CD4-positive, alpha-beta T cell treated with Interferon gamma for 1 hour (primary cell): Measurements from ENCODE around the gene RSBN1L.
"Not testable (repeated sequence)": the region's sequence is repeated elsewhere in the genome, so short reads cannot be mapped to it uniquely, and the experiment has no call there.

Experiments used
- DNase-seq: peaks from one replicate; pipeline ENCODE4 v3.0.0-alpha.2; 2020

Gene RSBN1L

DNA sequence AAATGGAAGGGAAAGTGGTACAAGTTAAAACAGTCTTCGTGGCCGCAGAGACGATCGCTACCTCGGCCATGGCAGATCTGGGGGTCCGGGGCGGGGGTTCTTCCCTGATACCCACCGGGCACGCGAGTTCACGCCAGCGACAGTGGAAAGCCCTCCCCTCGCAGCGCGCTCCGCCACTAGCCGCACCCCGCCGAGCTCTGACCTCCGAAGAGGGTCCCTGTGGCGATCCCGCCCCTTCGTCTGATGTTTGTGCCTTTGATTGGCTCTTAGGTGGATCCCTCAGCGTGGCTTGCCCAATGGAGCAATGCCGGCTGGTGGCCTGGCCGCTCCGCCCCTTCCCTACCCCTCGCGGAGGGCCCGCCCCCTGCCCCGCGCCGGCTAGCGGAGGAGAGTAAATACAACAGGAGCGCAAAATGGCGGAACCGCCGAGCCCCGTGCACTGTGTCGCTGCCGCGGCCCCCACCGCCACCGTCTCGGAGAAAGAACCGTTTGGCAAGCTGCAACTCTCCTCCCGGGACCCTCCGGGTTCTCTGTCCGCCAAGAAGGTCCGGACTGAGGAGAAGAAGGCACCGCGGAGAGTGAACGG, at the start of gene RSBN1L:
RSBN1L (plus strand) TSS at position 403 of the 586 bp plus-strand sequence; CDS start at position 414, 11 bp downstream.
- peak; percentile 97 for DNase-seq

DNA sequence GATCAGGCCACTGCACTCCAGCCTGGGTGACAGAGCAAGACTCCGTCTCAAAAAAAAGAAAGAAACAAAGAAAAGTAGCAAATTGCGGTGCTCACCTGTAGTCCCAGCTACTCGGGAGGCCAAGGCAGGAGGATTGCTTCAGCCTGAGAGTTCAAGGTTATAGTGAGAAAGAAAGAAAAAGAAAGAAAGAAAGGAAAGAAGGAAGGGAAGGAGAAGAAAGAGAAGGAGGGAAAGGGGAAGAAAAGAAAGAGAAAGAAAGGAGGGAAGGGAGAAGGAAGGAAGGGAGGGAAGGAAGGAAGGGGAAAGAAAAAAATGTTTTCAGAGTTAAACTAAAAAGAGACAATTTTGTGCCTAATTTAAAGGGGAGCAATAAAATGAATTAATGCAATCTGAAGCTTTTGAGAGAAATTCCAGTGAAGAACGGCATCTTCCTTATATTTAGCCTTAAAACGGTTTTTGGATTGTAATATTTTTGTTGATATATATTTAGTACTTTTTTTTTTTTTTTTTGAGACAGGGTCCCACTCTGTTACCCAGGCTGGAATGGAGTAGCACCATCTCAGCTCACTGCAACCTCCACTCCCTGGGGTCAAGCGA, 47.4 kb upstream of the RSBN1L start:
- DNase-seq: no peak

DNA sequence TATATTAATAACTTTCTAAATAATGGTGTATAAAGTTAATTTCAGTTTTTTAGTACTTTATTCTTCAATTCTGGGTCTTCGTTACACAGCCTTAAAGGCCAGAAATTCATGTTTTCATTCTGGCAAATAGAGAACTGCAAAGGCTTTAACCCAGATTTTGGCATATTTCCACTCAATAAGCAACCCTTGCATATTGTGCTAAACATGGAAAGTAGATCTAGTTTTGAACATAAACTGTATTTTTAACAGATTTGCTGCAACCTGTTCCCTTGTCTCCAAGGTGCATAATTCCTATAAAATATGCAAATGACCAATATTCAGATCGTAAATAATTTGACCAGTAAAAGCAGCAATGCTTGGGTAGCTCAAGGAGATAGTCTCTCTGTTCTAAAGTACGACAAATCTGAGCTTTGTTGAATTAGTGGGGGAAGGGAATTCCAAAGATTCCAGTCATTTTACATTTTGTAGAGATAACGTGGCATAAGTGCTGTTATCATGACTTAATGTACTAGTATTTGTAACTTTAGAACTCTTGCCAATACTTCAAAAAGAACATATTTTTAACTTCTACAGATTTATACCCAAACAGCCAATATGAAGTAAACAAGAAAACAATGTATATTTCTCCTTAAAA, 46.4 kb upstream of the RSBN1L start:
- DNase-seq: no peak

DNA sequence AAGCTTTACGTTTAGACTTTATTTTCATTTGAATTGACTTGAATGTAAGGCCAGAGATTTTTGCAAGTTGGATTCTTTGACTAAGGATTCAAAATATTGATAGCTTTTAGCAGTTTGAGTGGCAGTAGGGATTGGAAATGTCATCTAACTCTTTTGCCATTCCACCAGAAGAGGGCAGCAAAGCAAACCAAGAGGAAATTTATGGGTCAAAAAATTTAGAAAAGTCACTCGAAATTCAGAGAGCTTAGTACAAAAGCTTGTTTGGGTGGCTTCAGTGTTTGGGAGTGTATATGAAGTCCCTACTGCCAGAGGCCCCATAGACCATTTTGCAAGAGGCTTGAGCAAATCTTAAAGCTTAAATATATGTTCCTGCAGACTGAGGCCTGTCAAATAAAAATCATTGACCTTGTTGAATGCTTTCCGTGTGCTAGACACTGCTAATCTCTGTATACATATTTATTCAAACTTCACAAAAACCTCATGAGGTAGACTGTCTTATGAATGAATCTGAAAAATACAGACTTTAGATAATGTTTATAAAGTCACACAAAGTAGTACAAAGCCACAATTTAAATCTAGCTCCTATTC, 44.6 kb upstream of the RSBN1L start:
- DNase-seq: no peak

DNA sequence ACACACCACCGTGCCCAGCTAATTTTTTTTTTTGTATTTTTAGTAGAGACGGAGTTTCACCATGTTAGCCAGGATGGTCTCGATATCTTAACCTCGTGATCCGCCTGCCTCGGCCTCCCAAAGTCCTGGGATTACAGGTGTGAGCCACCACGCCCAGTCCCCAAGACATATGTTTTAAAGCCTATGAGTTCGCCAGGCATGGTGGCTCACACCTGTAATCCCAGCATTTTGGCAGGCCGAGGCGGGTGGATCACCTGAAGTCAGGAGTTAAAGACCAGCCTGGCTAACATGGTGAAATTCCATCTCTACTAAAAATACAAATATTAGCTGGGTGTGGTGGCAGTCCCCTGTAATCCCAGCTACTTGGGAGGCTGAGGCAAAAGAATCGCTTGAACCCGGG, 43.4 kb upstream of the RSBN1L start:
- not testable (repeated sequence) for DNase-seq

DNA sequence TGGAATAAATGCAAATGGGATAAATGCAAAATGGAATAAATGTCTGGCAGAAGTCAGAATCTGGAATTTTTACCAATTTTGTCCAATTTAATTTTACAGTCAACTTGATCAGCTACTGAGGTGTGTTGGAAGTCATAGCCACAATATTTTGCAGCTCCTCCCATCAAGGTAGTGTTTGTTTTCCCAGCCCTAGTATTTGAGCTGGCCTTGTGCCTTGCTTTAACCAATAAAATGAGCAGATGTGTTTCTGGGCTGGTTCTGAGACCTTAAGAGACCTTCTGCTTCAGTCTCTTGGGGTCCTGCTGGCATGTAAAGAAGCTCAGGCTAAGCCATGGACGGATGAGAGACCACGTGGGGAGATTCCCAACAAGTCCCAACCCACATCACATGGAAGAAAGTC, 42.7 kb upstream of the RSBN1L start:
- no peak for DNase-seq

DNA sequence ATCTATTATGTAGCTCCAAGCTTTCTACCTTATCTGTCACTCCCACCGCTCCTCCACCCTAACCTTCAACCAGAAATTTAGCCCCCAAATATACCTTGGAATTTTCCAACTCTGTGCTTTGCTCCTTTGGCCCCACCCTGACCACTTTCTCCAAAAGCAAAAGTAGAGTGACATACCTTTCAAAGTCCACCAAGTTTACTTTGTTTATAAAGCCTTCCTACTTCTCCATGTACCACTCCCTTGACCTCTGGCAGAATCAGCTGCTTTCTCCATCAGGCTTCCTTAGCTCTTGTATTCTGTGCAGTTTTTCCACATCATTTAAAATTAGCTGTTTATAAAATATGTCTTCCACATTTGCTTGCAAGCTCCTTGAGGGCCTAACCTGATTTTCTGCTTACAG, 40.9 kb upstream of the RSBN1L start:
- DNase-seq: no peak

DNA sequence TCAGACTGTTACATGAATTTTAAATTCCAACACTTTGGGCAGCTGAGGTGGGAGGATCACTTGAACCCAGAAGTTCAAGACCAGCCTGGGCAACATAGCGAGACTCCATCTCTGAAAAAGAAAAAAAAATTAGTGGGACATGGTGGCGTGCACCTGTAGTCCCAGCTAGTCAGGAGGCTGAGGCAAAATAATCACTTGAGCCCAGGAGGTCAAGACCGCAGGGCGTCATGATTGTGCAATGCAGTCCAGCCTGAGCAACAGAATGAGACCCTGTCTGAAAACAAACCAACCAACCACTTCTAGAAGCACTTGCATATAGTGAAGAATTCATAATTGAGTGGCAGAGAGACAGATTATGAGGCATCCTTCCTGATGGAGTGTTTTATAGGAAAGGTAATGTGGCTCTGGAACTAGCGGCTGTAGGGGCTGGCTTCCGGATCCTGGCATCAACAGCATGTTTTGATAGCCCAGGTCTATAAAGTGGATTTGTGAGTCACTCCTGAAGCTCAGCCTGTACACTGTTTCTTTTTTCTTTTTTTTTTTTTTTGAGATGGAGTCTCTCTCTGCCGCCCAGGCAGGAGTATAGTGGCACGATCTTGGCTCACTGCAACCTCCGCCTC, 40.3 kb upstream of the RSBN1L start:
- no peak for DNase-seq

DNA sequence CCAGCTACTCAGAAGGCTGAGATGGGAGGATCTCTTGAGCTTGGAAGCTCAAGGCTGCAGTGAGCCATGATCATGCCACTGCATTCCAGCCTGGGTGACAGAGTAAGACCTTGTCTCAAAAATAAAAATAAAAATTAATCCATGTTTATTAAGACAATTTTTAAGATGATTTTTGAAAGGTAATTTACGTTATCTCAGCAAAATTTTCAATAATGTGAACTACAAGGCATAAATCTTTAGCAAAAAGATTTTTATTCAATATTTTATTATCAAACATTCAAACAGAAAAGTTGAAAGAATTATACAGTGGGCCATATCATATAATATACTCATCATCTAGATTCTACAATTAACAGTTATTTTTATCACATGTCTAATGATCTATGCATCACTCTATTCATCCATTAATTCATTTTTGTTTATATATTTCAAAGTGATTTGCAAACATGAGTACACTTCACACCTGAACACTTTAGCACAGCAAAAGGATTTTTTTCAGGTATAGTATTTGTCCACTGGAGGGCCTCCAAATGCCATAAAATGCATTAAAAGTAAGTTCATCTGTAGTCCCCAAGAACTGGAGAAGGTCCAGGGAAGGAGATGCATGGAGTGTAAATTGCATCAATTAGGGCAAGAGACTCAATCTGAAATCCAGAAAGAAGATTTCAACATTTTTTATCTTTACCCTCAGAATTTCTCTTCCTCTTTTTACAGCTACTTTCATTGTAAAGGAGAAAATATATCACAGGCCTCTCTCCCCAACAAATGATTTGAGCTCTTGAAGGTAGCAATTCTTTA, 38.6 kb upstream of the RSBN1L start:
- no peak for DNase-seq

DNA sequence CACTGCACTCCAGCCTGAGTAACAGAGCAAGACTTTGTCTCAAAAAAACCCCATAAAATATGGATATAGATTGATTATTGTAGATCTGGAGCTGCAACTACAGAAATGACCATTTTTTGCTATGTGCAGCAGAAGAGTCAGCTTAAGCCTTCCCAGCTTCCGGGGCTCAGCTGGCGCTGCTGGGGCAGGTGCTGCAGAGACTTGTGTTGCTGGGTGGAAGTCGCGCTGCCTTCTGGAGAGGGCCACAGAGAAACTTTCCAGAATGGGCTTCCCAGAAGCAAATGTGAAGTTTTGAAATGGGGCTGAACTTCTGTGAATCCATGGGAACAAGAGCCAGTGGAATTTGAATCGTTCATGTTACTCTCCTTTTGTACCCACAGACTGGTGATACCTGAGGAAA, 37.3 kb upstream of the RSBN1L start:
- no peak for DNase-seq

DNA sequence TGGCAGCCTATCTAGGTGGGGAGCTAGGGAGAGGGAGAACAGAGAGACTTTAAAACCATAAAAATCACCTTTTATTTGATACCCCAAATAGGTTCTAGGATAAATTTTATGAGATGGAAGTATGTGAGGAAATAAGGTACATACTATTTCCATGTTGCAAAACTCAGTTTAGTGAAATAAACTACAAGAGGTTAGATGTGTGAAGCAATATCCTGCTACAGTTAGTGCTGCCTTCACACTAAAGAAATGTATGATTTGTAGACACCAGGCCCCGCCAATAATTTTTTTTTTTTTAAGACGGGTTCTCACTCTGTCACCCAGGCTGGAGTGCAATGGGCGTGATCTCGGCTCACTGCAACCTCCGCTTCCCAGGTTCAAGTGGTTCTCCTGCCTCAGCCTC, 34.4 kb upstream of the RSBN1L start:
- DNase-seq: no peak

DNA sequence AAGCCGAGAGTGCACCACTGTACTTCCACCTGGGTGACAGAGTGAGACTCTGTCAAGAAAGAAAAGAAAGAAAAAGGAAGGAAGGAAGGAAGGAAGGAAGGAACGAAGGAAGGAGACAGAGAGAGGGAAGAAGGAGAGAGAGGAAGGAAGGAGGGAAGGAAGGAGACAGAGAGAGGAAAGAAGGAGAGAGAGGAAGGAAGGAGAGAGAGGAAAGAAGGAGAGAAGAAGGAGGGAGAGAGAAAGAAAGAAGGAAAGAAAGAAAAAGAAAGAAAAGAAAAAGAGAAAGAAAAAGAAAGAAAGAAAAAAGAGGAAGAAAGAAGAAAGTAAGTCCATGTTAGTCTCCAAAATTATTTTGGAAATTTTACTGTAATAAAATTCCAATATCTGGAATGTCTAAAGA, 33.4 kb upstream of the RSBN1L start:
- DNase-seq: no peak

DNA sequence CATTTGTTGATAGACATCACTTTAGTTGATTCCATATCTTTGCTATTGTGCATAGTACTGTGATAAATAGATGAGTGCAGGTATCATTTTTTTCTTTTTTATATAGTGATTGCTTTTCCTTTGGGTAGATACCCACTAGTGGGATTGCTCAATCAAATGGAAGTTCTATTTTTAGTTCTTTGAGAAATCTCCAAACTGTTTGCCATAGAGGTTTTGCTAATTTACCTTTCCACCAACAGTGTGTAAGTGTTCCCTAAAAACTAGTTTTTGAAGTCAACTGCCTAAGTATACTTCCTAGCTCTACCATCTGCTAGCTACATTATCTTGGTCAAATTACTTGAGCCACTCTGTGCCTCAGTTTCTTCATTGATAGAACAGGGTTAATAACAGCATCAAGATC, 31.5 kb upstream of the RSBN1L start:
- DNase-seq: no peak

DNA sequence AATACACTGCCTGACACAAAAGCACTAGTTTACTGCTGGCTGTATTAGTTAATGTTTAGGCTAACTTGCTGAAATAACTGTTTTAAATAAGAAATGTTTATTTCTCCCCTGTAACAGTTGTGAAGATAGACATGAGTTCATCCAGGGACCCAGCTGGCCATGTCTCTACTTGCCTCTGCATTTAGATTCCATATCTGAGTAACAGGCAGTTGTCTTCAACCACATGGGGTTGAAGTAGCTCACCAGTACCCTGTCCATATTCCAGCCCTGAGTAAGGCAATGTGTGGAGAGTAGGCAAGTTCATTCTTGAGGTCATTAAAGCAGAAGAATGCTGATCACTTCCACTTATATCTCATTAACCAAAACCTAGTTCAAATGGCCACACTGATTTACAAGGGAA, 31.1 kb upstream of the RSBN1L start:
- DNase-seq: no peak

DNA sequence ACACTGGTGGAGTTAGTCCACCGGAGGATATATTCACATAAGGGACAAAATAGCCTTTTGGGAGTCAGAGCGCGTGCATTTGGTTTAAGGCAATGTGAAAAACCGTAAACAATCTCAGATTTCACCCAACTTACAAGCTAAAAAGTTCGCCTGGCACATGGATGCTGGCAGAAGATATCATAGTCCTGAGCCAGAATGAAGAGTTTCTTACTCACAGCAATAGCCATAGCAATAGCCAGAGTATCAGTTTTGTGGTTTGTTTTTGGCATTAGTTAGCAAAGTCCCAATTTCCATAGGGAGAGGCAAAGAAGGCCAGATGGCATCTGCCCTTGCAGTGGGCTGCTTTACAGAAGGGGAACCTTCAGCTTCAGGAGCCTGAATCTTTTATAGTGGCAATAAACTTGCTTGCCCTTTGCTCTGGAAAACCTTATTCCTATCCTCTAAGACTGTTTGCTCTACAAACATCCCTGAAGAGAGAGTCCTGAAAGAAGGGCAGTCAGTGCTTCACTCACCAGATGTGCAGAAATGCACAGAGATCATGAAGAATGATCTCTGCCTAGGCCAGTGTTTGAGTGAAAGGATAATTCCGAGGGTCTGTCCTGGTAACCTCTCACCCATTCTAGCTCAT, 28.7 kb upstream of the RSBN1L start:
- no peak for DNase-seq

DNA sequence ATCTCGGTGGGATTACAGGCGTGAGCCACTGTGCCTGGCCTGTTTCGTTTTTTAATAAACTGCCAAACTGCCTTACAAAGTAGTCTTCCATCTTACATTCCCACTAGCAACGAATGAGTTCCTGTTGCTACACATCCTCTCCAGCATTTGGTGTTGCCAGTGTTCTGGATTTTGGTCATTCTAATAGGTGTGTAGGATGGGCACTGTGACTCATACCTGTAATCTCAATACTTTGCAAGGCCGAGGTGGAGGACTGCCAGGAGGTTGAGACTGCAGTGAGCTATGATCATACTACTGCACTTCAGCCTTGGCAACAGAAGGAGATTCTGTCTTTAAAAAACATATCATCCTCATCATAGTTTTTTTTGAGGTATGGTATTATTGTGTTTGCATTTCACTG, 21.4 kb upstream of the RSBN1L start:
- DNase-seq: no peak

DNA sequence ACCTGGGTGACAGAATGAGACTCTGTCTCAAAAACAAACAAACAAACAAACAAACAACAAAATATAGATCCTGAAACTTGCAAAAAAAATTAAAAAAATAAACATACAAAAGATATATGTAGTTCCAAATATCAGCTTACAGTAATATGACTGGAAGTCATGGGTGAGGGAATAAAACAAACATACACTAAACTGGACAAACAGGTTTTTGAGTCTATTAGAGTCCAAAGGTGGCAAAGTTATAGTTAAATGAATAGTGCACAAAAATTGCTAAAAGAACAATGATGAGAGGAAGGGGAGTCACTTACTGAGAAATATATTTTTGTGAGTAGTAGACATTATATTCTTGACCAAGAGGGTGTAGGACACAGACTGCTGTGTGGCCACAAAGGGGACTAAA, 16.7 kb upstream of the RSBN1L start:
- DNase-seq: no peak

DNA sequence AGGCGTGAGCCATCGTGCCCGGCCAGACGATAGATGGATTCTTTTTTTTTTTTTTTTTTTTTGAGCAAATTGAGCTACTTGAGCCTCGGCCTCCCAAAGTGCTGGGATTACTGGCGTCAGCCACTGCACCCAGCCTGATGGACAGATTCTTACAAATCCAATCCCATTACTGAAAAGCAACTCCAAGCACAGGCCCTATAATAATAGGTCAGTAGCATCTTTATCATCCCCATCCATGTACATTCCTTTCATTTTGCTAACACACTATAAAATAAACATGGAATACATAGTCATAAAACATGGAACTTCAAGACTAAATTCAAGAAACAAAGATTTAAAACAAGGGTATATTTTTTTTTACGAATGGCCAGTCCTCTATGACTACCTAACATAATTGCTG, 16.0 kb upstream of the RSBN1L start:
- no peak for DNase-seq

DNA sequence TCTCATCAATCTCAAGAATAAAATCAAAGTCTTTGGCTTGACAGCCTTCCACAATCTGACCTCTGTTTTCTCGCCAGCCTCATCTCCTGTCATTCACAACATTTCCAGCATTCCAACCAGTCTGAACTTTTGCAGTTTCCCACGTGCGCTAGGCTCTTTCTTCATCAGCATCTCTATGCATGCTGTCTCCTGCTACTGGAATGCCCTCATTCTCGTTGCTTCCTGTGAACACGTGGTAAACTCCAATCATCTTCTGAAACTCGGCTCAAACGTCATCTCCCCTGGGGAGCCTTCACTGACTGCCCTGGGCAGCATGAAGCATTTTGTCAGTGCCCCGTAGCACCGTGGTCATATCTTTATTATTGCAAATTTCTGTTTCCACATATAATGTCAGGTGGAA, 12.2 kb upstream of the RSBN1L start:
- no peak for DNase-seq

DNA sequence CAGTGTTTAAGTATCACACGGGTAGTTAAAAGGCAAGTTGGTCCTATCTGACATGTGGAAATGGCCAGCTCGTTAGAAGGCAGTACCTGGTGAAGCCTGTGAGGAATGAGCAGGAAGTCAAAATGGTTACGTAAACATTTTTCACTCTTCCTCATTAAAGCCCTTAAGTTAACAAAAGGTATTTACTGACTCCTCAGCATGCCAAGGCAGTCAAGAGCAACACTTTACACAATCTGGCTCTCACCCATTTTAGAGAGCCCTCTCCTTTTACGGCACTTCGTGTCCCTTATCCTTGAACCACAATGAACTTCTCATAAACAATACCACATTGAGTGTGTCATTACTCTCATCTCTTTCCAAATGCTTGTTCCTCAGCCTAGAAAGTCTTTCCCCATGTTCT, 11.0 kb upstream of the RSBN1L start:
- no peak for DNase-seq

DNA sequence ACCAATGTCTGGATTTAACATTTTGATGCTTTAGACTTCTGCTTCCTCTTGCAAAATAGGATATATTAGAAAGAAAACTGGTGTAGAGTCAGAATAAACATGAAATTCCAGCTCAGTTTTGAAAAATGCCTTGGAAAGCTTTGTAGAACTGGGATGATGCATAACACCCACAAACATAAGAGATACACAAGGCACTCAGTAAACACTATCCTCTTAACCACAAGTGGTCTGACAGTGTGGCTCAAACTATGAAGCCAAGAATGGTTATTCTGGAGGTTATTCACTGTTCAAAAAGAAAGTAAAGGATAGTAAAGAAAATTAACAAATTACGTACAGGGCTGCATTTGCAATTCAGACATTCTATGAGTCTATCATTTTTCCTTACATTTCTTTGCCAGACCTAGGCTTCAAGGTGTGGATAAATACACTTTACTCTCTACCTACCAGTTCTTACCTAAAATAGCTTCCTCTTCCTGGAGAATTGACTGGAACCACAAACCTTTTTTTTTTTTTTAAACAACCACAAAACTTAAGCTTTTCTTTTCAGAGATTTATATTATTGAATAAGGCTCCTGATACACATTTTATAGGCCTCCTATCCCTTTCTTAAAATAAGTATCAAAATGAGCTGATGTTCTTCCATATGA, 9.0 kb upstream of the RSBN1L start:
- DNase-seq: no peak

DNA sequence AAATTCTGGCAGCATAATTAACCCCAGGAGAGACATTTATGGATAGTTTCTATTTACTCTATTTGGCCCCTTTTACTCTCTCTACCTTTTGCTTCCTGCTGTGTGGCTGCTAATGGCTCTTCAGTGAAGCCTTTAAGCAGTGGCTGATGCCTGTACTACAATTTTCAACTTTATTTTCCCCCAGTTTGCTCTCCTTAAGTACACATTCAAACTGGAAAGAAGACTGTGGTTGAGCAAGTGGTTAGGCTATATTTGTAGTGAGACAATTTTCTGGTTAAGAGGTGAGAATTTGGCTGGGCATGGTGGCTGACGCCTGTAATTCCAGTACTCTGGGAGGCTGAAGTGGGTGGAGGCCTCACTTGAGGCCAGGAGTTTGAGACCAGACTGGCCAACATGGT, 8.5 kb upstream of the RSBN1L start:
- no peak for DNase-seq
